K562 (cell line): Measurements from ENCODE around the gene CPN2. TPM values are rescaled to one million over a fixed set of nuclear protein-coding genes. Genes with fewer than 3 reads are reported as not detected.

Experiments
- BCL6 ChIP-seq: fragments of 250-450 bp; sonication (Bioruptor Pico); IDR thresholded peaks from 2 replicates; pipeline ENCODE4 v1.4.0; 2020
- CHD2 ChIP-seq: IDR thresholded peaks from 2 replicates; pipeline ENCODE4 v1.6.1; 2011; ENCODE audit warnings: low read depth, low read length
- ELF2 ChIP-seq: fragments of 250-450 bp; sonication (Bioruptor Pico); IDR thresholded peaks from 2 replicates; pipeline ENCODE4 v1.5.0; 2021; ENCODE audit warnings: mild to moderate bottlenecking
- HDAC2 ChIP-seq: fragments of 450-650 bp; IDR thresholded peaks from 2 replicates; pipeline ENCODE4 v1.6.1; 2016; ENCODE audit warnings: mild to moderate bottlenecking
- NFIX ChIP-seq: fragments of 250-450 bp; sonication (Bioruptor Pico); IDR thresholded peaks from 2 replicates; pipeline ENCODE4 v1.4.0; 2020; ENCODE audit warnings: low read depth, mild to moderate bottlenecking, moderate library complexity
- ZBTB7A ChIP-seq: IDR thresholded peaks from 2 replicates; pipeline ENCODE4 v1.6.1; 2011; ENCODE audit warnings: low read depth, mild to moderate bottlenecking, low read length, moderate library complexity, borderline replicate concordance; ENCODE audit not compliant: control insufficient read depth
- ZFP1 ChIP-seq: fragments of 450-650 bp; formaldehyde crosslinking; IDR thresholded peaks from 2 replicates; pipeline ENCODE4 v1.4.0; 2020; ENCODE audit warnings: mild to moderate bottlenecking, mixed read lengths
- ZNF217 ChIP-seq: sonication (generic); formaldehyde crosslinking; IDR thresholded peaks from 2 replicates; pipeline ENCODE4 v1.8.0; 2022; ENCODE audit warnings: mild to moderate bottlenecking, missing genetic modification reagents
- ZNF253 ChIP-seq: fragments of 250-450 bp; sonication (Bioruptor Pico); conservative IDR thresholded peaks from 2 replicates; pipeline ENCODE4 v1.6.1; 2021; ENCODE audit warnings: mild to moderate bottlenecking
- polyA plus RNA-seq, 8 experiments: library from polyadenylated mRNA; depleted of rRNA in 4 of 8; stranded (reverse) in 5 of 8; unstranded in 3 of 8; fragments of >200 nt; fragmentation: Nextera tagmentation in 2 of 8; fragmentation: Illumina TruSeq in 1 of 8; extraction: Ambion mirVana in 2 of 8; extraction: Trizol in 1 of 8; gene quantifications; 2 replicates each; pipeline versions ENCODE4 v1.2.1 to v1.2.3, GENCODE V29; 2011 to 2014; ENCODE audit warnings: inconsistent platforms in 1 of 8, missing spikeins in 1 of 8
- total RNA-seq, 7 experiments: library from RNA; depleted of rRNA in 6 of 7; stranded (reverse); fragments of >200 nt in 6 of 7; fragmentation: Illumina TruSeq in 2 of 7; extraction: Trizol in 2 of 7; gene quantifications; 2 replicates each; pipeline versions ENCODE4 v1.2.1 to v1.2.3, GENCODE V29; 2011 to 2021; ENCODE audit warnings: low replicate concordance in 1 of 7
- TF ChIP-seq, protein P1 (sequence below): sonication (generic); formaldehyde crosslinking; IDR thresholded peaks from 2 replicates; pipeline ENCODE4 v1.8.0; 2022; ENCODE audit warnings: mild to moderate bottlenecking, missing genetic modification reagents
- TF ChIP-seq, protein P2 (sequence below): sonication (generic); formaldehyde crosslinking; IDR thresholded peaks from 2 replicates; pipeline ENCODE4 v1.8.1; 2023; ENCODE audit warnings: mild to moderate bottlenecking, missing genetic modification reagents
- TF ChIP-seq, protein P3 (sequence below): fragments of 200-400 bp; formaldehyde crosslinking; IDR thresholded peaks from 2 replicates; pipeline ENCODE4 v1.6.1; 2017; ENCODE audit warnings: mild to moderate bottlenecking, low read depth, low read length, moderate library complexity
- TF ChIP-seq, protein P4 (sequence below): fragments of 150-350 bp; conservative IDR thresholded peaks from 2 replicates; pipeline ENCODE4 v1.6.1; 2014; ENCODE audit warnings: low read length
- TF ChIP-seq, protein P5 (sequence below): IDR thresholded peaks from 2 replicates; pipeline ENCODE4 v1.6.1; 2012; ENCODE audit warnings: low read depth, low read length, improper control_type of control experiment, borderline replicate concordance

CPN2 gene
- total and polyA plus RNA-seq, 9 of the 15 experiments (the other 6 are each of a cell fraction or from before 2014, with no cell fraction given), result not detected

DNA sequence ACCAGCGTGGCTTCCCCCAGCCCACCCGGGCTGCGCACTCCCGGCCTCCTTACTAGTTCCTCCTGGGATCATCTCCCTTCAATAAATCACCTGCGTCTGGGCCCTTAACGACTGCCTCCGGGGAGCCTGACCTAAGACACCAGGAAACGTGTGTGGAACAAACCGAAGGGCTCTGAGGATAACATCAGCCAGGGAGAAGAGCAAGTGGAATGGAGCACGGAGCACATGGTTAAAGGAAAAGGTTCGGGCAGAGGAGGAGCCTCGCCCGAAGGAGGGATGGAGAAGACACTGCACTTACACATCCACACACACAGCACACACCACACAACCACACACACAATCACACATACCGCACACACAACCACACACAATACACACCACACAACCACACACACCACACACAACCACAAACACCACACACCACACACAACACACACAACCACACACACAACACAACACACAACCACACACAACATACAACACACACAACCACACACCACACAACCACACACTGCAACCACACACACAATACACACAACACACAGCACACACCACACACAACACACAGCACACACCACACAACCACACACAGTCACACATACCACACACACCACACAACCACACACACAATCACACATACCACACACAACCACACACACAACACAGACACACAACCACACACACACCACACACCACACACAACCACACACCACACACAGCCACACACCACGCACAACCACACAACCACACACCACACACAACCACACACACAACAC, 24.7 kb downstream of the CPN2 start (continued):
- no peak for TF ChIP-seq ELF2 (CRISPR knock-in tag)
- TF ChIP-seq, protein P1, sequence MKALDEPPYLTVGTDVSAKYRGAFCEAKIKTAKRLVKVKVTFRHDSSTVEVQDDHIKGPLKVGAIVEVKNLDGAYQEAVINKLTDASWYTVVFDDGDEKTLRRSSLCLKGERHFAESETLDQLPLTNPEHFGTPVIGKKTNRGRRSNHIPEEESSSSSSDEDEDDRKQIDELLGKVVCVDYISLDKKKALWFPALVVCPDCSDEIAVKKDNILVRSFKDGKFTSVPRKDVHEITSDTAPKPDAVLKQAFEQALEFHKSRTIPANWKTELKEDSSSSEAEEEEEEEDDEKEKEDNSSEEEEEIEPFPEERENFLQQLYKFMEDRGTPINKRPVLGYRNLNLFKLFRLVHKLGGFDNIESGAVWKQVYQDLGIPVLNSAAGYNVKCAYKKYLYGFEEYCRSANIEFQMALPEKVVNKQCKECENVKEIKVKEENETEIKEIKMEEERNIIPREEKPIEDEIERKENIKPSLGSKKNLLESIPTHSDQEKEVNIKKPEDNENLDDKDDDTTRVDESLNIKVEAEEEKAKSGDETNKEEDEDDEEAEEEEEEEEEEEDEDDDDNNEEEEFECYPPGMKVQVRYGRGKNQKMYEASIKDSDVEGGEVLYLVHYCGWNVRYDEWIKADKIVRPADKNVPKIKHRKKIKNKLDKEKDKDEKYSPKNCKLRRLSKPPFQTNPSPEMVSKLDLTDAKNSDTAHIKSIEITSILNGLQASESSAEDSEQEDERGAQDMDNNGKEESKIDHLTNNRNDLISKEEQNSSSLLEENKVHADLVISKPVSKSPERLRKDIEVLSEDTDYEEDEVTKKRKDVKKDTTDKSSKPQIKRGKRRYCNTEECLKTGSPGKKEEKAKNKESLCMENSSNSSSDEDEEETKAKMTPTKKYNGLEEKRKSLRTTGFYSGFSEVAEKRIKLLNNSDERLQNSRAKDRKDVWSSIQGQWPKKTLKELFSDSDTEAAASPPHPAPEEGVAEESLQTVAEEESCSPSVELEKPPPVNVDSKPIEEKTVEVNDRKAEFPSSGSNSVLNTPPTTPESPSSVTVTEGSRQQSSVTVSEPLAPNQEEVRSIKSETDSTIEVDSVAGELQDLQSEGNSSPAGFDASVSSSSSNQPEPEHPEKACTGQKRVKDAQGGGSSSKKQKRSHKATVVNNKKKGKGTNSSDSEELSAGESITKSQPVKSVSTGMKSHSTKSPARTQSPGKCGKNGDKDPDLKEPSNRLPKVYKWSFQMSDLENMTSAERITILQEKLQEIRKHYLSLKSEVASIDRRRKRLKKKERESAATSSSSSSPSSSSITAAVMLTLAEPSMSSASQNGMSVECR (CRISPR knock-in tag), result no peak
- TF ChIP-seq, protein P2, sequence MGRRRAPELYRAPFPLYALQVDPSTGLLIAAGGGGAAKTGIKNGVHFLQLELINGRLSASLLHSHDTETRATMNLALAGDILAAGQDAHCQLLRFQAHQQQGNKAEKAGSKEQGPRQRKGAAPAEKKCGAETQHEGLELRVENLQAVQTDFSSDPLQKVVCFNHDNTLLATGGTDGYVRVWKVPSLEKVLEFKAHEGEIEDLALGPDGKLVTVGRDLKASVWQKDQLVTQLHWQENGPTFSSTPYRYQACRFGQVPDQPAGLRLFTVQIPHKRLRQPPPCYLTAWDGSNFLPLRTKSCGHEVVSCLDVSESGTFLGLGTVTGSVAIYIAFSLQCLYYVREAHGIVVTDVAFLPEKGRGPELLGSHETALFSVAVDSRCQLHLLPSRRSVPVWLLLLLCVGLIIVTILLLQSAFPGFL (CRISPR knock-in tag), result no peak
- no peak for TF ChIP-seq ZFP1 (CRISPR knock-in tag)
- no peak for TF ChIP-seq CHD2
- TF ChIP-seq ZNF217 (CRISPR knock-in tag), result no peak
- TF ChIP-seq, protein P3, sequence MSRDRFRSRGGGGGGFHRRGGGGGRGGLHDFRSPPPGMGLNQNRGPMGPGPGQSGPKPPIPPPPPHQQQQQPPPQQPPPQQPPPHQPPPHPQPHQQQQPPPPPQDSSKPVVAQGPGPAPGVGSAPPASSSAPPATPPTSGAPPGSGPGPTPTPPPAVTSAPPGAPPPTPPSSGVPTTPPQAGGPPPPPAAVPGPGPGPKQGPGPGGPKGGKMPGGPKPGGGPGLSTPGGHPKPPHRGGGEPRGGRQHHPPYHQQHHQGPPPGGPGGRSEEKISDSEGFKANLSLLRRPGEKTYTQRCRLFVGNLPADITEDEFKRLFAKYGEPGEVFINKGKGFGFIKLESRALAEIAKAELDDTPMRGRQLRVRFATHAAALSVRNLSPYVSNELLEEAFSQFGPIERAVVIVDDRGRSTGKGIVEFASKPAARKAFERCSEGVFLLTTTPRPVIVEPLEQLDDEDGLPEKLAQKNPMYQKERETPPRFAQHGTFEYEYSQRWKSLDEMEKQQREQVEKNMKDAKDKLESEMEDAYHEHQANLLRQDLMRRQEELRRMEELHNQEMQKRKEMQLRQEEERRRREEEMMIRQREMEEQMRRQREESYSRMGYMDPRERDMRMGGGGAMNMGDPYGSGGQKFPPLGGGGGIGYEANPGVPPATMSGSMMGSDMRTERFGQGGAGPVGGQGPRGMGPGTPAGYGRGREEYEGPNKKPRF, result no peak
- no peak for TF ChIP-seq ZNF253 (CRISPR knock-in tag)
- TF ChIP-seq NFIX (CRISPR knock-in tag), result no peak
- 0 out of 2 replicates have a peak, but pooled peaks have one; percentile 38 for TF ChIP-seq HDAC2
- TF ChIP-seq, protein P4, sequence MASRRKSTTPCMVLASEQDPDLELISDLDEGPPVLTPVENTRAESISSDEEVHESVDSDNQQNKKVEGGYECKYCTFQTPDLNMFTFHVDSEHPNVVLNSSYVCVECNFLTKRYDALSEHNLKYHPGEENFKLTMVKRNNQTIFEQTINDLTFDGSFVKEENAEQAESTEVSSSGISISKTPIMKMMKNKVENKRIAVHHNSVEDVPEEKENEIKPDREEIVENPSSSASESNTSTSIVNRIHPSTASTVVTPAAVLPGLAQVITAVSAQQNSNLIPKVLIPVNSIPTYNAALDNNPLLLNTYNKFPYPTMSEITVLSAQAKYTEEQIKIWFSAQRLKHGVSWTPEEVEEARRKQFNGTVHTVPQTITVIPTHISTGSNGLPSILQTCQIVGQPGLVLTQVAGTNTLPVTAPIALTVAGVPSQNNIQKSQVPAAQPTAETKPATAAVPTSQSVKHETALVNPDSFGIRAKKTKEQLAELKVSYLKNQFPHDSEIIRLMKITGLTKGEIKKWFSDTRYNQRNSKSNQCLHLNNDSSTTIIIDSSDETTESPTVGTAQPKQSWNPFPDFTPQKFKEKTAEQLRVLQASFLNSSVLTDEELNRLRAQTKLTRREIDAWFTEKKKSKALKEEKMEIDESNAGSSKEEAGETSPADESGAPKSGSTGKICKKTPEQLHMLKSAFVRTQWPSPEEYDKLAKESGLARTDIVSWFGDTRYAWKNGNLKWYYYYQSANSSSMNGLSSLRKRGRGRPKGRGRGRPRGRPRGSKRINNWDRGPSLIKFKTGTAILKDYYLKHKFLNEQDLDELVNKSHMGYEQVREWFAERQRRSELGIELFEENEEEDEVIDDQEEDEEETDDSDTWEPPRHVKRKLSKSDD, result no peak
- TF ChIP-seq BCL6 (CRISPR knock-in tag), result no peak
- TF ChIP-seq ZBTB7A, result no peak
- TF ChIP-seq, protein P5, sequence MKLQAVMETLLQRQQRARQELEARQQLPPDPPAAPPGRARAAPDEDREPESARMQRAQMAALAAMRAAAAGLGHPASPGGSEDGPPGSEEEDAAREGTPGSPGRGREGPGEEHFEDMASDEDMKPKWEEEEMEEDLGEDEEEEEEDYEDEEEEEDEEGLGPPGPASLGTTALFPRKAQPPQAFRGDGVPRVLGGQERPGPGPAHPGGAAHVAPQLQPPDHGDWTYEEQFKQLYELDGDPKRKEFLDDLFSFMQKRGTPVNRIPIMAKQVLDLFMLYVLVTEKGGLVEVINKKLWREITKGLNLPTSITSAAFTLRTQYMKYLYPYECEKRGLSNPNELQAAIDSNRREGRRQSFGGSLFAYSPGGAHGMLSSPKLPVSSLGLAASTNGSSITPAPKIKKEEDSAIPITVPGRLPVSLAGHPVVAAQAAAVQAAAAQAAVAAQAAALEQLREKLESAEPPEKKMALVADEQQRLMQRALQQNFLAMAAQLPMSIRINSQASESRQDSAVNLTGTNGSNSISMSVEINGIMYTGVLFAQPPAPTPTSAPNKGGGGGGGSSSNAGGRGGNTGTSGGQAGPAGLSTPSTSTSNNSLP, result no peak
